GM12878 (cell line): ENCODE data around the gene MAP7. TPM values are rescaled to one million over a fixed set of nuclear protein-coding genes. Genes with fewer than 3 reads are reported as not detected.

ENCODE experiments used
- CEBPB ChIP-seq, 2 experiments: fragments of 150-350 bp in 1 of 2; IDR thresholded peaks; 2 replicates each; pipeline ENCODE4 v1.6.1; 2012 to 2014; ENCODE audit warnings: low read depth in 2 of 2, low read length in 2 of 2, borderline replicate concordance in 1 of 2, inconsistent platforms in 1 of 2
- E2F8 ChIP-seq: fragments of 450-650 bp; IDR thresholded peaks from 2 replicates; pipeline ENCODE4 v1.6.1; 2018; ENCODE audit warnings: mild to moderate bottlenecking, low read depth, moderate library complexity; ENCODE audit not compliant: partially characterized antibody
- GATAD2B ChIP-seq: fragments of 450-650 bp; conservative IDR thresholded peaks from 2 replicates; pipeline ENCODE4 v1.6.1; 2017; ENCODE audit warnings: low read depth, mild to moderate bottlenecking, moderate library complexity
- MYC ChIP-seq: IDR thresholded peaks from 2 replicates; pipeline ENCODE4 v1.6.1; 2011; ENCODE audit warnings: mild to moderate bottlenecking, low read length, moderate library complexity, inconsistent platforms; ENCODE audit not compliant: insufficient read depth, insufficient replicate concordance, insufficient read length, severe bottlenecking
- NFXL1 ChIP-seq: fragments of 450-650 bp; IDR thresholded peaks from 2 replicates; pipeline ENCODE4 v1.6.1; 2017; ENCODE audit warnings: antibody characterized with exemption, mild to moderate bottlenecking, borderline replicate concordance
- NFYB ChIP-seq: IDR thresholded peaks from 2 replicates; pipeline ENCODE4 v1.6.1; 2011; ENCODE audit warnings: low read depth, mild to moderate bottlenecking, low read length, improper control_type of control experiment, moderate library complexity; ENCODE audit not compliant: insufficient read depth
- RAD21 ChIP-seq: IDR thresholded peaks from 2 replicates; pipeline ENCODE4 v1.6.1; 2011; ENCODE audit warnings: mild to moderate bottlenecking, low read depth, low read length, moderate library complexity; ENCODE audit not compliant: insufficient read depth
- RAD51 ChIP-seq: fragments of 450-650 bp; IDR thresholded peaks from 2 replicates; pipeline ENCODE4 v1.6.1; 2016; ENCODE audit warnings: moderate library complexity, mild to moderate bottlenecking, inconsistent platforms
- YY1 ChIP-seq: IDR thresholded peaks from 2 replicates; pipeline ENCODE4 v1.6.1; 2011; ENCODE audit warnings: low read depth, mild to moderate bottlenecking, low read length
- polyA plus RNA-seq, 11 experiments: library from polyadenylated mRNA; depleted of rRNA in 4 of 11; unstranded in 6 of 11; stranded (reverse) in 5 of 11; fragments of >200 nt; fragmentation: Nextera tagmentation in 4 of 11; fragmentation: Illumina TruSeq in 1 of 11; extraction: Ambion mirVana in 4 of 11; extraction: Trizol in 1 of 11; gene quantifications; 1 replicate in 1 of 11; 2 replicates in 10 of 11; pipeline versions ENCODE4 v1.2.1 to v1.2.3, GENCODE V29; 2011 to 2016; ENCODE audit warnings: inconsistent platforms in 2 of 11, missing spikeins in 2 of 11, low read depth in 1 of 11
- total RNA-seq, 4 experiments: library from RNA; depleted of rRNA in 3 of 4; stranded (reverse); fragments of >200 nt in 3 of 4; fragmentation: Illumina TruSeq in 1 of 4; extraction: Trizol in 1 of 4; gene quantifications; 2 replicates each; pipeline versions ENCODE4 v1.2.1 to v1.2.3, GENCODE V29; 2013 to 2021
- TF ChIP-seq, protein P1 (sequence below): fragments of 450-650 bp; formaldehyde crosslinking; IDR thresholded peaks from 2 replicates; pipeline ENCODE4 v1.4.0; 2022; ENCODE audit warnings: mild to moderate bottlenecking, moderate library complexity

Gene MAP7
- total and polyA plus RNA-seq, 10 of the 15 experiments (the other 5 are each of a cell fraction or from before 2014, with no cell fraction given), result 0.04 to 0.17 (median 0.08) TPM; not detected in 2

DNA sequence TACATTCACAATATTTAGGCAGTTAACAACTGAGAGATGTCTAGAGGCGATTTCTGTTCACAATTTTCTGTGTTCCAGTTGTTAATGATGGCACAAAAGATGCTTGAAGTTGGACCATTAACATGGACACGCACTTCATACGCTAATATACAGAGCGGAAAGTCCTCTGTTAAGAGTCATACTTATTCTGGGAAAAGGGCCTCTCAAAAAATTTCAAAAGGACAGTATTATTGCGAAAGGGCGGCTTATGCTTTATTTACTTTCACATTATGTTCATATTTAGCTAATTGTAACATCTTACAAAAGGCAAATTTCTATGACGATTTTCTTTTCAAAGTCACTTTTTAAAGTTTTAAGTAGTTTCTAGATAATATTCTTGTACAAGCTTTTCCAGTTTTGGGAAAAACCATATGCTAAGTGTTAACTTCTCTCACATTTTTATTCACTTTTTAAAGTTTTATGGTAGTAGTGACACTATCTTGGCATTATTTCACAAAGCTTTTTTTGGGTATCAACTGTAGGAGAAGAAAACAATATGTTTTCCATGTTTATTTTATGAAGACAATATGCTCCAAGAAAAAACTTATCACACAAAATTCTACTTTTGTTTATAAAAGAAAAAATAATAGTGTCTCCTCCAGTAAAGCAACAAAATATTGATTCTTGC is 62.3 kb downstream of the MAP7 start (continued):
- no peak for TF ChIP-seq MYC
- TF ChIP-seq GATAD2B, result no peak
- TF ChIP-seq E2F8, result no peak
- no peak for TF ChIP-seq RAD51
- TF ChIP-seq CEBPB (IDR thresholded peaks at IDR 0.05; ENCODE audit: borderline replicate concordance in 1 of 2, low read depth in 2 of 2, low read length in 2 of 2), result no peak
- TF ChIP-seq YY1, result no peak
- TF ChIP-seq NFXL1, result no peak
- TF ChIP-seq, protein P1, sequence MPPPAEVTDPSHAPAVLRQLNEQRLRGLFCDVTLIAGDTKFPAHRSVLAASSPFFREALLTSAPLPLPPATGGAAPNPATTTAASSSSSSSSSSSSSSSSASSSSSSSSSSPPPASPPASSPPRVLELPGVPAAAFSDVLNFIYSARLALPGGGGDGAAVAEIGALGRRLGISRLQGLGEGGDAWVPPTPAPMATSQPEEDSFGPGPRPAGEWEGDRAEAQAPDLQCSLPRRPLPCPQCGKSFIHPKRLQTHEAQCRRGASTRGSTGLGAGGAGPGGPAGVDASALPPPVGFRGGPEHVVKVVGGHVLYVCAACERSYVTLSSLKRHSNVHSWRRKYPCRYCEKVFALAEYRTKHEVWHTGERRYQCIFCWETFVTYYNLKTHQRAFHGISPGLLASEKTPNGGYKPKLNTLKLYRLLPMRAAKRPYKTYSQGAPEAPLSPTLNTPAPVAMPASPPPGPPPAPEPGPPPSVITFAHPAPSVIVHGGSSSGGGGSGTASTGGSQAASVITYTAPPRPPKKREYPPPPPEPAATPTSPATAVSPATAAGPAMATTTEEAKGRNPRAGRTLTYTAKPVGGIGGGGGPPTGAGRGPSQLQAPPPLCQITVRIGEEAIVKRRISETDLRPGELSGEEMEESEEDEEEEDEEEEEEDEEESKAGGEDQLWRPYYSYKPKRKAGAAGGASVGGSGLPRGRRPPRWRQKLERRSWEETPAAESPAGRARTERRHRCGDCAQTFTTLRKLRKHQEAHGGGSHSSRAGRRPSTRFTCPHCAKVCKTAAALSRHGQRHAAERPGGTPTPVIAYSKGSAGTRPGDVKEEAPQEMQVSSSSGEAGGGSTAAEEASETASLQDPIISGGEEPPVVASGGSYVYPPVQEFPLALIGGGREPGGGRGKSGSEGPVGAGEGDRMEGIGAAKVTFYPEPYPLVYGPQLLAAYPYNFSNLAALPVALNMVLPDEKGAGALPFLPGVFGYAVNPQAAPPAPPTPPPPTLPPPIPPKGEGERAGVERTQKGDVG (CRISPR knock-in tag), result no peak
- no peak for TF ChIP-seq RAD21
- no peak for TF ChIP-seq NFYB
